Limb (tissue), 2 donors: ENCODE measurements around the gene ZNF536.

ENCODE experiments used
- DNase-seq, 2 donors: peaks; one replicate each; pipeline ENCODE4 v3.0.0-alpha.2; 2016; ENCODE audit errors: extremely low spot score in 2 of 2

ZNF536 gene

GRCh38 chr19:30521937-30522336 is 149.8 kb downstream of the ZNF536 start:
- DNase-seq = no peak

DNA sequence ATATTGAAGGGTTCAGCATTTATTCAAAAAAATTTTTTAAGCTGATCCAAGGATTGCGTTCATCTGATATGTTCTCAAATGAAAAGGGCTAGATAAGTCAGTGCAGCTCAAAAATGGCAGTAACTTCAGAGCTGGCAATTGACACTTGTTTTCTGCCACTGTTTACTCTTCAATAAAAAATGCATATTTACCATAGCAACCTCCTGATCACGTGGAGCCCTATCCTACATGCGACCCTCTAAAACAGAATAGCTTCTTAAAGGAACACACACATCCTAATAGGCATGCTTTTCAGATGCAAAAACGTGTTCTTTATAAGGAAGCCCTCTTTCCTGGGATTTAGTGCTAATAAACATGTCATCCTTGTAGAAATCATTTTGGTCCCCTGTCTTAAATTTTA is 150.2 kb downstream of the ZNF536 start:
- DNase-seq = no peak

GRCh38 chr19:30523791-30524190 is 151.6 kb downstream of the ZNF536 start:
- no peak for DNase-seq

- DNase-seq = no peak
These were observed 153.2 kb downstream of the ZNF536 start for GRCh38 chr19:30525383-30525782.

DNA sequence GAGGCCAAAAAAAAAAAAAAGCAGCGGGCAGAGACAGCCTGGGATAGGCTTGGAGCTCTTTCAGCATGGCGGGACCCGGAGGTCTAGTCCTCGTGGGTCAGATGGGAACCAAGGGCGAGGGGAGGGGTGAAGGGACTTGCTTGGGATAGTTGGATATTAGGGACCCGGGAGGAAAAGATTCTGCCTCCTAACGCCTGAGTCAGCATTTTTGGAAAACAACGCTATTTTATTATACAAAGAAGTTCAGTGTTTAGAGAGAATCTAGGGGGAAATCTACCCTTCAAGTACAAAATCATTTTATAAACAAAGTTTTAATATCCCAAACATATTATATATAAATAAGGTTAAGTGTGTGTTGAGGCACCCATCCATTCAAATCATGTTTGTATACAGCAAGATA is 156.7 kb downstream of the ZNF536 start:
- no peak for DNase-seq

DNA sequence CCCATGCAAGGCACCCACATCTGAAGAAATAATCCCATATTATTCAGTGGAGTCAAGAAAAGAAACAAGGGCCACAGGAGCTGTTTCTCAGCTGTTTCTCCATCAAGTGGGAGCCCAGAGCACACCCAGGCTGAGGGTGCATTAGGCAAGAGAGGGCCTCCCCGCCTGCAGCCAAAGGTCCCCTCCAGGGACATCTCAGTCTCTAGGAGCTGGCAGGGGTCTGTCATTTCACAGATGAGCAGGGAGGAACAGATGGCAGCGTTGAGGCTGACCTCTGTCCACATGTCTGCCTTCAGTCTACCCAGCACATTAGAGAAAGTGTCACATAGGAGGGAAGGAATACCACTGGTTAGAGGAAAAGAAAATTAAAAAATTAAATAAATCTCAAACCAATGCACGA is 157.7 kb downstream of the ZNF536 start:
- no peak for DNase-seq

- no peak for DNase-seq
These were observed 158.6 kb downstream of the ZNF536 start for GRCh38 chr19:30530751-30531150.

DNA sequence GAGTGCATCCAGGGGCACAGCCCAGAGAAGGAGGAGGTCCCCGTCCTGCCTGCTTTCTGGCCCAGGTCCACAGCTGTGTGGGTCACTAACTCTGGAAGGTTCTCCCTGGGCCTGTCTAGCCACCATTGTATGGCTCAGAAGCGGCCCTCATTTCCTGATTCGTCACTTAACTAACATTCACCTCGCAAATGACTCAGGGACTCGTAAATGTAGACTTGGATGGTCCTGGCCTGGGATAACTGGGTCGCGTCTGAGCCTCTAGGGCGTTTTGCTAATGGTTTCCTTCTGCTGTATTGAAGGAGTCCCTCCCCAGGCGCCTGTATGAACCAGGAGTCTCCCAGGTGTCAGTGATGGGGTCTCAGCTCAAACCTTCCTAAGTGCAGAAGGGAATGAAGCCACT is 162.8 kb downstream of the ZNF536 start:
- DNase-seq = no peak

DNA sequence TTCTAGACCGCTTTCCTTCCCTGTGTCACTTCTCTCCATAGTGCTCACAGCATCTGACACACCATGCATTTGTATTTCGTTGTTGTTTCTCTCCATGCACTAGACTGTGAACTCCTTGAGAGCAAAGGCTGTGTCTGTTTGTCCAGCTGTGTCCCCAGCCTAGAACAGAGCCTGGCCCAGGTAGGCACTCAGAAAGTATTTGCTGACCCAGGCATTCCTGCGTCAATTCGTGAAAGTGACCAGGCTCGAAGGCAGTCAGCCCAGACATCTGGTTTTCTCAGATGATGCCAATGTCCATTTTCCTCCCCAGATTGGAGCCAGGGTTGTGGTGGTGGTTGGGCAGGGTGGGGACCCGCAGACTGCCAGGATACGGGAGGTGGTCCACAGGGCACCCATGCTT is 164.8 kb downstream of the ZNF536 start:
- no peak for DNase-seq

DNA sequence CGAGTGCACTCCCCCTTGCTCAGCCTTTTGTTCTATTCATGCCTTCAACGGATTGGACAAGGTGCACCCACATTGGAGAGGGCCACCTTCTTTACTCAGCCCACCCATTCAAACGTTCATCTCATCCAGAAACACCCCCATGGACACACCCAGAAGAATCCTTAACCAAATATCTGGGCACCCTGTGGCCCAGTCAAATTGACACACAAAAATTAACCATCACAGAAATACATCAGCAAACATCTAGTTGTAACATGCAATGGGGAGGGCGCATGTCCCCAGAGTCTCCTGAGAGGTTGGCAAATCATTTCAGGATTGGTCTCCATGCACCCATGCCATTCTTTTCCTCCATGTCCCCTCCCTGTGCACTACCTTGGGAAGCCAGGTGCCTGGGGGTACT is 167.1 kb downstream of the ZNF536 start:
- no peak for DNase-seq

DNA sequence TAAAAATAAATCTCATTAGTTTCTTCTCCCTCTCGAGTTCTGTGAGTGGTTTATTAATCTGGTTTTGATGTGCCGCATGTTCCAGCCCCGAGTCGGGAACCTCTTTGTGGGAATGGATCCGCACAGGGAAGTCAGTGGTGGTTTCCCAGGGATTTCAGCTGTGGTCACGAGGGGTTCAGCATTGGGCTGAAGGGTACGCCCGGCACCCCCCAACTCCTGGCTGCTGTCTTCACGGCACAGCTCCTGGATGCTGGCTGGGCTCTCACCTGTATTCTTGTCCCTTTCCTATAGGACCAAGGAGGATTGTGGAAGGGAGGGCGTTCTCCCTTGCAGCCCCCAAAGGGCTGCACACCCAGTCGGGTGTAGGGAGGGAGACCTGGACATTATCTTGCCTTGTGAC is 167.8 kb downstream of the ZNF536 start:
- DNase-seq = no peak

GRCh38 chr19:30540761-30541160 is 168.6 kb downstream of the ZNF536 start:
- DNase-seq = no peak

GRCh38 chr19:30541575-30541974 is 169.4 kb downstream of the ZNF536 start:
- DNase-seq = no peak

DNA sequence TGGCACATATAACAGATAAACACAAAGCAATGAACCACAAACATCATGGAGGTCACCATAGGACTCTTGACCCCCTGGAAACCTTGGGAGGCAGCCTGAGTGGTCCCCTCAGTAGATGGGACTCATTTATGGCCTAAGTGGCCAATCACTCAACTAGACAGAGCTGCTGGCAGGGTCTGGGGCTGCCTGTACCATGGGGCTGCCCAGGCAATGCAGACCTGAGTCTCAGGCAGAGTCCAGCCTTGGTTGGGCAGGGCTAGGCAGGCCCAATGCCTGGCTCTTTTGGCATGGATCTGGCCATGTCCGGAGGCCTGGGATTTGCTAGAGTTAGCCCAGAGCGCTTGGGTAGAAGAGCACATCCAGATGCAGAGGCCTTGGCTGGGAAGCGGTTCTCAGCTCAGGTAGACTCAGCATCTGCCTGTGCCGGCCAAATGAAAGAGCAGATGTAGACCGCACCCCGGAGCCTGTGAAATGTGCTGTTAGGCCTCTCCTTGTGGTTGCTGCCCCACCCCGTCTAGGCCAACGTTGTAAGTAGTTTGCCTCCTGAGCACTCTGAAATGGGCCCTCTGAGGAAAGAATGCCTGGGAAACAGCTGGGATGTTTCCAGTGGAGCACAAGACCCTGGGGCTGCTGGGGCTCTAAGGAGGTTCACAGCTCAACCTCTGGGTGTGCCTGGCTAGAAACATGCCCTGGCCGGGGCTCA is 171.2 kb downstream of the ZNF536 start:
- DNase-seq = no peak

DNA sequence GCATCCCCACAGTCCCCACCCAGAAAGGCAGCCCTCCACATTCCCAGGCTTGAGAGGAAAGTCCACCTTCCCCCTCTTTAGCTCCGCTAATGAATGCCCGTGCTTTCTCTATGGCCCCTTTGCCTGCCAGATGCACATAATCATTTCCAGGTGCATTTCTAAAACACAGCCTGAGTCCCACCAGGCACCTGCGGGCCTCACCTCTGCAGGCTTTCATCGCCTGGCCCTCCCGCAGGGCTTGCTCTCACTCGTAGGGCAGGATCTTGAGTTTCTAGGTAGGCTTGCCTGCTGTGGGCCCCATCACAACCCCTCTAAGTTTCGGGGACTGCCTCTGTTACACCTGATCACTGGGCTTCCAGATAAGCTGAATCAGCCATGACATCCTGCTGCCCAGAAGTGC is 173.6 kb downstream of the ZNF536 start:
- no peak for DNase-seq

GRCh38 chr19:30546332-30546731 is 174.1 kb downstream of the ZNF536 start:
- no peak for DNase-seq

- DNase-seq = no peak
These were observed 175.1 kb downstream of the ZNF536 start for GRCh38 chr19:30547246-30547645.

GRCh38 chr19:30549151-30549550 is 177.0 kb downstream of the ZNF536 start:
- DNase-seq = no peak

GRCh38 chr19:30551271-30551670 is 179.1 kb downstream of the ZNF536 start:
- DNase-seq = no peak

GRCh38 chr19:30552593-30552992 is 180.4 kb downstream of the ZNF536 start:
- no peak for DNase-seq

- no peak for DNase-seq
These were observed 183.0 kb downstream of the ZNF536 start for GRCh38 chr19:30555075-30555790.

DNA sequence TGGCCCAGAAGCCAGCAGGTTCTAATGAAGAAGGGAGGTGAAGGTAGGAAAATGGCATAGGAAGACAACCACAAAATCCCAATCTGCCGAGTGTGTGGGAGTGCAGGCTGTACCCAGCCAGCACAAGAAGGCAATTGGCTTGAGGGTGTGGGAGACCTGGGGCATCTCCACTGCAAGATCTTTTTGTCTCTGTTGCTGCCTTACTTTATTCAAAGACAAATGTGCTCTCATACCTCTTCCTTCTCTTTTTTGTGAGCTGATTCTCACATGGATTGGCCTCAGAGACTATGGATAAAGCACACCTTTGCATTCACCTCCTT is 183.6 kb downstream of the ZNF536 start:
- DNase-seq = no peak

- DNase-seq = no peak
These were observed 184.1 kb downstream of the ZNF536 start for GRCh38 chr19:30556230-30556711.
